Psoas muscle (tissue), 8 donors: ENCODE measurements around the gene KCNK3. TPM values are rescaled to one million over a fixed set of nuclear protein-coding genes. Genes with fewer than 3 reads are reported as not detected.

Experiments
- ATAC-seq, 4 donors: fragments of 200-7000 bp; cut with Tn5 transposase; one replicate each; pipeline ENCODE4 v1.9.1; 2020; ENCODE audit warnings: moderate library complexity in 3 of 4, mild to moderate bottlenecking in 2 of 4
- DNase-seq, 2 donors: peaks; one replicate each; pipeline ENCODE4 v3.0.0-alpha.2; 2020
- H3K27ac ChIP-seq: fragments of 200-600 bp; one replicate; pipeline ENCODE4 v1.8.0; 2022
- H3K27me3 ChIP-seq, 3 donors: fragments of 200-600 bp in 1 of 3; one replicate each; pipeline versions ENCODE4 v1.6.1 to v1.8.0; 2013 to 2022; ENCODE audit warnings: low read length in 2 of 3, mild to moderate bottlenecking in 2 of 3, moderate library complexity in 1 of 3; ENCODE audit not compliant: insufficient read depth in 3 of 3
- H3K36me3 ChIP-seq, 2 donors: fragments of 200-600 bp in 1 of 2; one replicate each; pipeline versions ENCODE4 v1.6.1 to v1.8.0; 2013 to 2022; ENCODE audit warnings: low read depth in 1 of 2, mild to moderate bottlenecking in 1 of 2, moderate library complexity in 1 of 2; ENCODE audit not compliant: insufficient read depth in 1 of 2
- H3K4me1 ChIP-seq: fragments of 200-600 bp; one replicate; pipeline ENCODE4 v1.8.0; 2022
- H3K4me3 ChIP-seq: fragments of 200-600 bp; one replicate; pipeline ENCODE4 v1.8.0; 2022; ENCODE audit warnings: mild to moderate bottlenecking
- H3K9me3 ChIP-seq: fragments of 200-600 bp; one replicate; pipeline ENCODE4 v1.8.0; 2022
- WGBS, 3 donors: extraction: QIAGEN DNeasy Blood & Tissue Kit; methylation state at CpG; one replicate each; pipeline versions ENCODE4 v1.1.6 to v1.1.7; 2013; 5-methylcytosine and 5-hydroxymethylcytosine counted together
- intact Hi-C, 2 donors: fragments of 100-400 bp; cut with DNase I; formaldehyde crosslinking; loops; one replicate each; pipeline versions ENCODE4 v1.11.0 to v1.14.2; 2022
- polyA plus RNA-seq, 3 donors: library from polyadenylated mRNA; stranded (reverse); fragments of 200-250 nt; gene quantifications; one replicate each; pipeline ENCODE4 v1.2.3, GENCODE V29; 2013
- total RNA-seq, 4 donors: library from RNA; stranded (reverse); fragmentation: NEBNext Ultra II Directional in 2 of 4; extraction: Animal tissue kit (Norgen Biotek cat#: 25700) in 2 of 4; gene quantifications; one replicate each; pipeline versions ENCODE4 v1.2.1 to v1.2.4, GENCODE V29; 2021 to 2023
- TF ChIP-seq, protein P1 (sequence below): fragments of 200-600 bp; IDR thresholded peaks from one replicate; pipeline ENCODE4 v1.8.0; 2022; ENCODE audit warnings: antibody characterized with exemption
- donor health status: healthy with polysubstance abuse.
- donor health status: DM: no; HTN: no; CAD: no; lungs with moderate emphysema.
- donor health status: Bipolar disorder and iron deficiency.
- donor health status: healthy.
- donor health status: DM: yes; HTN: yes; CAD: no.
- donor health status: DM: no; HTN: no; CAD: no.
- donor health status: DM: no; HTN: no; CAD: no.
- donor health status: DM: yes; HTN: yes; CAD: no.

KCNK3 gene
- total and polyA plus RNA-seq, 7 donors, result 0.06 to 2.3 (median 0.15) TPM

- WGBS, 3 donors, result 86 to 90% (median 86%) methylated on average over 6 of the region's 6 CpGs
- Histone ChIP-seq H3K36me3 (no peaks in the 10 kb centered on the region), H3K9me3 (no peaks in the 10 kb centered on the region), H3K27ac (no peak overlapping the region), H3K27me3 (peaks cover 0 to 3% (median 3%) of the 10 kb centered on the region in 3 donors), H3K4me3 (no peak overlapping the region), H3K4me1 (no peaks in the 10 kb centered on the region)
- ATAC-seq (no peak), DNase-seq (no peak)
- intact Hi-C loops, result no loop called here
- TF ChIP-seq, protein P1, sequence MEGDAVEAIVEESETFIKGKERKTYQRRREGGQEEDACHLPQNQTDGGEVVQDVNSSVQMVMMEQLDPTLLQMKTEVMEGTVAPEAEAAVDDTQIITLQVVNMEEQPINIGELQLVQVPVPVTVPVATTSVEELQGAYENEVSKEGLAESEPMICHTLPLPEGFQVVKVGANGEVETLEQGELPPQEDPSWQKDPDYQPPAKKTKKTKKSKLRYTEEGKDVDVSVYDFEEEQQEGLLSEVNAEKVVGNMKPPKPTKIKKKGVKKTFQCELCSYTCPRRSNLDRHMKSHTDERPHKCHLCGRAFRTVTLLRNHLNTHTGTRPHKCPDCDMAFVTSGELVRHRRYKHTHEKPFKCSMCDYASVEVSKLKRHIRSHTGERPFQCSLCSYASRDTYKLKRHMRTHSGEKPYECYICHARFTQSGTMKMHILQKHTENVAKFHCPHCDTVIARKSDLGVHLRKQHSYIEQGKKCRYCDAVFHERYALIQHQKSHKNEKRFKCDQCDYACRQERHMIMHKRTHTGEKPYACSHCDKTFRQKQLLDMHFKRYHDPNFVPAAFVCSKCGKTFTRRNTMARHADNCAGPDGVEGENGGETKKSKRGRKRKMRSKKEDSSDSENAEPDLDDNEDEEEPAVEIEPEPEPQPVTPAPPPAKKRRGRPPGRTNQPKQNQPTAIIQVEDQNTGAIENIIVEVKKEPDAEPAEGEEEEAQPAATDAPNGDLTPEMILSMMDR, result no peak
Measured at GRCh38 chr2:26683583-26683982, 8.9 kb upstream of the KCNK3 start.

DNA sequence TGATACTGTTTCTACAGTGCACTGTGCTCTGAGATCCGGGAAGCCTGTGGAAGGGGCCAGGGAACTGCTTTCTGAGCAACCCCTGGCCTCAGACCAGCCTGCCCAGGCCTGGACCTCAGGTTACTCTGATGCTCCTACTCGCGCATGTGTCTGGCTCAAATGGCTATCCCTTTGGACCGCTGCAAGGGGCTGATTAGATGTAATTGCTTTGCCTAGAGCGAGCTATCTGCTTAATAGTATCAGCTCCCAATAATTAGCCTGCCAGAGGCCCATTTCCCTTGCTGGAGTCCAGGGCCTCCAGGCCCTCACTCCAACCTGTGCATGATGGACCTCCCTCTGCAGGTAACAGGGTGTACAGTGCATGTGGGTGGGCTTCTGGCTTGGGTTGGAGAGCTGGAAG, 7.2 kb upstream of the KCNK3 start:
- WGBS, 3 donors, result 74 to 82% (median 77%) methylated on average over 5 of the region's 5 CpGs
- intact Hi-C loops, result no loop called here

DNA sequence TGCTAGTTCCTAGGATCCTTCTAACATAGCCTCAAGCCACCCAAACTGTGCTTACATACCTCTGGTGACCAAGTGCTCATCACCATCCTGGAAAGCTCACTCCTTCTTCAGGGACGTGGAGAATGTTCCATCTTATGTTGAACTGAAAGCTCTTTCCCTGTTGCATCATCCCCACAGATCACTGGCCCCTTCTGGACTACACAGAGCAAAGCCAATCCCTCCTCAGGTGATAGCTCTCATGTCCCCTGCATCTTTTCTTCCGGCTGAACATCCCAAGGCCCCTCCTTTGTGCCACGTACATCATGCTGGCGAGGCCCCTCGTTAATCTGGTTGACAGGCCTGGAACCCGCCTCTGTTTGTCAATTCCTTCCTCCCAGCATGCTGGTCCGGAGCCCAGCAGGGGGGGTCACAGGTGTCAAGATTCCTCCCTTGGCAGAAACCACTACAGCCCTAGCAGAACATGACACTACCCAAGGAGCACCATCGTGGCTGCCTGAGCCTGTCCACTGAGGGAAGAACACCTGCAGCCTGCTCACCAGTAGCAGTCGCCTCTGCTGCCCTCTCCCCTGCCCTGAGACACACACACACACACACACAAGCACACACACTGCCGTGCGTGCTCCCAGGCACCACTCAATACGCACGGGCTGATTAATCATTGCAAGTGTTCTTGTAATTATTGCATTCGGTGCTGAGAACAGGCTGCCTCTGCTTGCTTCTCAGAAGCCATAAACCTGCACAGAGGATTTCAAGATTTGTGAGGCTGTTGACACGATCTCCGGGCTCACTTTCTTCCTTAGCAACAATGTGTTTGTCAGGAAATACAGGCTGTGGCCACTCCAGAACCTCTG, 6.3 kb upstream of the KCNK3 start:
- H3K4me1 ChIP-seq, result no peaks in the 10 kb centered on the region
- H3K27me3 ChIP-seq, result peaks cover 0 to 19% (median 6%) of the 10 kb centered on the region in 3 donors
- no peaks in the 10 kb centered on the region for H3K9me3 ChIP-seq
- H3K27ac ChIP-seq, result no peak overlapping the region
- intact Hi-C loops, result no loop called here
- no peak for ATAC-seq
- no peaks in the 10 kb centered on the region for H3K36me3 ChIP-seq
- DNase-seq, result no peak
- H3K4me3 ChIP-seq, result no peak overlapping the region
- 20 to 25% (median 22%) methylated on average over 16 of the region's 16 CpGs for WGBS, 3 donors
- TF ChIP-seq, protein P1, result no peak

More for the DNA sequence above, 7.2 kb upstream of the KCNK3 start:
- ATAC-seq, result no peak
- no peak for DNase-seq
- Histone ChIP-seq H3K27me3 (peaks cover 0 to 10% (median 3%) of the 10 kb centered on the region in 3 donors), H3K4me1 (no peaks in the 10 kb centered on the region), H3K36me3 (no peaks in the 10 kb centered on the region), H3K27ac (no peak overlapping the region), H3K9me3 (no peaks in the 10 kb centered on the region), H3K4me3 (no peak overlapping the region)
- TF ChIP-seq, protein P1, result no peak

GRCh38 chr2:26687328-26687727, 5.2 kb upstream of the KCNK3 start:
- intact Hi-C loops, result no loop called here
- Histone ChIP-seq H3K36me3 (no peaks in the 10 kb centered on the region), H3K27me3 (peaks cover 0 to 25% (median 6%) of the 10 kb centered on the region in 3 donors), H3K9me3 (no peaks in the 10 kb centered on the region), H3K4me1 (no peaks in the 10 kb centered on the region), H3K4me3 (no peak overlapping the region), H3K27ac (no peak overlapping the region)
- DNase-seq (no peak), ATAC-seq (no peak)
- 66 to 72% (median 69%) methylated on average over 4 of the region's 4 CpGs for WGBS, 3 donors
- TF ChIP-seq, protein P1, result no peak
